ENCODE measurements around the gene FBXL7. TPM values are rescaled to one million over a fixed set of nuclear protein-coding genes. Genes with fewer than 3 reads are reported as not detected.
A peak's percentile ranks its signal among the peaks of the same experiment; 100 is the strongest.

FBXL7 gene
- total RNA-seq, 4 donors from 2014 or later = 1.9 to 5.9 (median 3.0) TPM

DNA sequence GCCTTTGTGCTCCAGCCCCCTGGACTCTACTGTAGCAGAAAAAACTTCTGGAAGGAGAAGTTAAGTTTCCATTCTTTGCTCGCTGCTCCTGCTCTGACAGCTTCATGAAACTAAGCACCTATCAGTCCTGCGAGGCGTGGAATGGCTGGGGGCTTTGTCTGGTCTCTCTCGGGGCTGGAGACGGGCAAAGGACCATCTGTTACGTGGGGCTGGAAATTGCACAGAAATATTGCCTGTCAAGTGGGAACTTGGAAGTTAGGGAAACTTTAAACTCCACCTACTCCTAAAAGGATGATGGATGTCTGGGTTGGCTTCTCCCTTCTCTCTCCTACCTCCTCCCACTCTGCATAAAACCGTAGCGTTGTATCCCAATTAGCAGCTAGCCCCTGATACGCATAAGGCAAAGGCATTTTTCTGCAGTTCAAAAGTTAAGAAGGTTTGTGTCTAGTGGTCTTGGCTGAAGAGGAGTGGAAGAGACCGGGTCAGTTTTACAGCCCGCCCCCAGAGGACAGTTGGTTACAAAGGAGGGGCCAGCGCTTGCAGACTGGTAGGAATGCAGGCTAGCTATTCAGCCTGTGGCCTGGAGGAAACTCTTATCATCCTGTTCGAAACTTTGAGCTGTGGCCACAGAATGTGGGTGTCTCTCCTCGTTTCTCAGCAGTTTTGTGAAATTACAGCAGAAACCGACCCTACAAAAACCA is 1.3 kb downstream of the FBXL7 start:
- Histone ChIP-seq H3K4me1 (peaks cover 15% of the 10 kb centered on the region), H3K9me3 (no peaks in the 10 kb centered on the region), H3K4me3 (peak overlapping the region; percentile 69), H3K27ac (peak overlapping the region; percentile 91), H3K27me3 (peaks cover 14% of the 10 kb centered on the region), H3K36me3 (no peaks in the 10 kb centered on the region)
- TF ChIP-seq POLR2AphosphoS5 (IDR thresholded peaks at IDR 0.05) = no peak
- TF ChIP-seq POLR2A (IDR thresholded peaks at IDR 0.05) = no peak
- TF ChIP-seq, protein P1, sequence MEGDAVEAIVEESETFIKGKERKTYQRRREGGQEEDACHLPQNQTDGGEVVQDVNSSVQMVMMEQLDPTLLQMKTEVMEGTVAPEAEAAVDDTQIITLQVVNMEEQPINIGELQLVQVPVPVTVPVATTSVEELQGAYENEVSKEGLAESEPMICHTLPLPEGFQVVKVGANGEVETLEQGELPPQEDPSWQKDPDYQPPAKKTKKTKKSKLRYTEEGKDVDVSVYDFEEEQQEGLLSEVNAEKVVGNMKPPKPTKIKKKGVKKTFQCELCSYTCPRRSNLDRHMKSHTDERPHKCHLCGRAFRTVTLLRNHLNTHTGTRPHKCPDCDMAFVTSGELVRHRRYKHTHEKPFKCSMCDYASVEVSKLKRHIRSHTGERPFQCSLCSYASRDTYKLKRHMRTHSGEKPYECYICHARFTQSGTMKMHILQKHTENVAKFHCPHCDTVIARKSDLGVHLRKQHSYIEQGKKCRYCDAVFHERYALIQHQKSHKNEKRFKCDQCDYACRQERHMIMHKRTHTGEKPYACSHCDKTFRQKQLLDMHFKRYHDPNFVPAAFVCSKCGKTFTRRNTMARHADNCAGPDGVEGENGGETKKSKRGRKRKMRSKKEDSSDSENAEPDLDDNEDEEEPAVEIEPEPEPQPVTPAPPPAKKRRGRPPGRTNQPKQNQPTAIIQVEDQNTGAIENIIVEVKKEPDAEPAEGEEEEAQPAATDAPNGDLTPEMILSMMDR (IDR thresholded peaks at IDR 0.05) = no peak
- no peak for TF ChIP-seq EP300 (IDR thresholded peaks at IDR 0.05)
- WGBS = 1% methylated on average over 15 of the region's 15 CpGs
- peak in 1 of 2 donors; percentile 75 for DNase-seq (ENCODE audit: low spot score in 2 of 2)

DNA sequence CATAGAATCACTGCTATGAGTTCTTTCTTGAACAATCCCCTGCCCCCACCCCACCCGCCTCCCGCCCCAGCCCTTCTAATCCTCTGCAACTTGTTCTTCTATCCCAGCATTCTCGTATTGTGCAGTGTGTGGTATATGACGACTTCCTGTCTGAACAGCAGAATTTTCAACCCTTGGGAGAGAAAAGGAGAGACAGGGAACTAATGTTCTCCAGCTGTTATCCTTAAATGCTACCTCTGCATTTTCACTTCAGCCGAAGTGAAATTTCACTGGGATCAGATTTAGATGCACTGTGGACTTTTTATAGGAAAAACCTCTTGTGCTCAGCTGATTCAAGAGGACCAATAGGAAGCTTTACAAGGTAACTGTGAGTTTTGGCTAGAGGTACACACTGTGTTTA is 2.2 kb downstream of the FBXL7 start:
- Histone ChIP-seq H3K4me3 (peak overlapping the region; percentile 69), H3K27me3 (peaks cover 14% of the 10 kb centered on the region), H3K27ac (no peak overlapping the region), H3K9me3 (no peaks in the 10 kb centered on the region), H3K36me3 (no peaks in the 10 kb centered on the region), H3K4me1 (peaks cover 15% of the 10 kb centered on the region)
- 3% methylated on average over 5 of the region's 5 CpGs for whole genome bisulfite sequencing
- TF ChIP-seq EP300 (IDR thresholded peaks at IDR 0.05) = no peak
- TF ChIP-seq, protein P1 (IDR thresholded peaks at IDR 0.05) = no peak
- no peak for TF ChIP-seq POLR2AphosphoS5 (IDR thresholded peaks at IDR 0.05)
- no peak for TF ChIP-seq POLR2A (IDR thresholded peaks at IDR 0.05)
- no peak for DNase-seq (ENCODE audit: low spot score in 2 of 2)

DNA sequence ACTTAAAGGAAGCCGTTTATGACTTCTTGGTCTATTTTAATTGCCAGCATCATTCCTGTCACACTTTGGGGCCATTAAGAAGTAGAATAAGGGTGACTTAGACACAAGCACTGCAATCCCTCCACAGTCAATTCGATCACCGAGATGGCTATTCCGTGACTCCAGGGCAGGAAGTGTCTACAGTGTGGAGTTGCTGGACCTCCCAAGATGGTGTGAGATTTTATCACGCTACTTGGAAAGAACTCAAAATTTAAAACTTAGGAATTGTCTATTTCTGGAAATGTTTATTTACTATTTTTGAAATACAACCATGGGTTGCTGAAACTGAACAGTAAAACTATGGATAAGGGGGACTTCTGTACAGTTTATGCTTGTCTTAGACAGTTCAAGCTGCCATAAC is 6.2 kb downstream of the FBXL7 start:
- Histone ChIP-seq H3K27ac (no peak overlapping the region), H3K9me3 (no peaks in the 10 kb centered on the region), H3K36me3 (no peaks in the 10 kb centered on the region), H3K4me1 (peaks cover 15% of the 10 kb centered on the region), H3K4me3 (no peak overlapping the region), H3K27me3 (no peaks in the 10 kb centered on the region)
- WGBS = 88% methylated on average over 5 of the region's 5 CpGs
- no peak for DNase-seq (ENCODE audit: low spot score in 2 of 2)
- TF ChIP-seq, protein P1 (IDR thresholded peaks at IDR 0.05) = no peak
- TF ChIP-seq EP300 (IDR thresholded peaks at IDR 0.05) (no peak), POLR2AphosphoS5 (IDR thresholded peaks at IDR 0.05) (no peak), POLR2A (IDR thresholded peaks at IDR 0.05) (no peak)

DNA sequence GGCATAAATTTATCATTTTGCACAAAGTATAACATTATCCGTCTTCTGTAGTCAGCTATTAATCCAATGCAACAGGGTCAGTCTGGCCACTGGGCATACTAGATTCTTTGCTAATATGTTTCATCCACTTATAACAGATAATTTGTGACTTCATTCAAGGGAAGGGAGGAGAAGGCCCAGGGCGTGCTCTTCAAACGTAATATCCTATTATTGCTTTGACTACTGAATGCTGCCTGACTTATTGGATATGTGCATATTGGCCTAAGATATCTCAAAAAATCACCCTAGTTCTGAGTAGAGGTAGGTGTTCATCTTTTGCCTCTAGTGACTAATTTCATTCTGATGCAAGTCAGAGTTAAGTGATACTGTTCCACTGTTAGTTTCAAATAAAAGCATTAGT is 6.9 kb downstream of the FBXL7 start:
- Histone ChIP-seq H3K36me3 (no peaks in the 10 kb centered on the region), H3K9me3 (no peaks in the 10 kb centered on the region), H3K4me3 (no peak overlapping the region), H3K27me3 (no peaks in the 10 kb centered on the region), H3K4me1 (peaks cover 22% of the 10 kb centered on the region), H3K27ac (no peak overlapping the region)
- TF ChIP-seq POLR2A (IDR thresholded peaks at IDR 0.05) (no peak), POLR2AphosphoS5 (IDR thresholded peaks at IDR 0.05) (no peak), EP300 (IDR thresholded peaks at IDR 0.05) (no peak)
- TF ChIP-seq, protein P1 (IDR thresholded peaks at IDR 0.05) = no peak
- WGBS = 97% methylated on average over 3 of the region's 3 CpGs
- DNase-seq (ENCODE audit: low spot score in 2 of 2) = no peak

DNA sequence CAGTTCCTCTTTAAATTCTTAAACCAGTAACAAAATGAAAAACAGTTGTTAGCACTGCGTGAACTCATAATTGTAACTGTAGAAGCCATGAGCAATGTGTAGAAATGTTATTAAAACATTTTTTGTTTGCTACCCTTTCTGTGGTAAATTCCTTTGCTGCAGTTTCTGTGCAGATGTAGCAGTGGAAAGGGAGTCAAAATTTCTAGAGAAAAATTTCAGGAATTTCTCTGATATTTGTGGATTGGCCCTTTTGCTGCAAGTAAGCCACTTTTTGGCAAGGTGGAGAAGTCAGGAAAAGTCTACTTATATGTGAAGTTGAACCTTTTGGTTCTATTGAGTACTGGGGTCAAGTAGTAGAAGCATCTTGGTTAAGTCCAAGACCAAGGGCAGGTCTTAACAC is 10.1 kb downstream of the FBXL7 start:
- H3K4me1 ChIP-seq = peaks cover 14% of the 10 kb centered on the region
- WGBS = 60% methylated on average over 1 of the region's 1 CpG
- TF ChIP-seq POLR2A (IDR thresholded peaks at IDR 0.05) (no peak), POLR2AphosphoS5 (IDR thresholded peaks at IDR 0.05) (no peak), EP300 (IDR thresholded peaks at IDR 0.05) (no peak)
- TF ChIP-seq, protein P1 (IDR thresholded peaks at IDR 0.05) = no peak
- H3K27me3 ChIP-seq = no peaks in the 10 kb centered on the region
- no peaks in the 10 kb centered on the region for H3K36me3 ChIP-seq
- H3K4me3 ChIP-seq = no peak overlapping the region
- DNase-seq (ENCODE audit: low spot score in 2 of 2) = no peak
- H3K9me3 ChIP-seq = no peaks in the 10 kb centered on the region
- H3K27ac ChIP-seq = peak overlapping the region; percentile 10

All from suprapubic skin (tissue), 4 donors.